ENCODE results near the gene COL7A1.

COL7A1 gene

DNA sequence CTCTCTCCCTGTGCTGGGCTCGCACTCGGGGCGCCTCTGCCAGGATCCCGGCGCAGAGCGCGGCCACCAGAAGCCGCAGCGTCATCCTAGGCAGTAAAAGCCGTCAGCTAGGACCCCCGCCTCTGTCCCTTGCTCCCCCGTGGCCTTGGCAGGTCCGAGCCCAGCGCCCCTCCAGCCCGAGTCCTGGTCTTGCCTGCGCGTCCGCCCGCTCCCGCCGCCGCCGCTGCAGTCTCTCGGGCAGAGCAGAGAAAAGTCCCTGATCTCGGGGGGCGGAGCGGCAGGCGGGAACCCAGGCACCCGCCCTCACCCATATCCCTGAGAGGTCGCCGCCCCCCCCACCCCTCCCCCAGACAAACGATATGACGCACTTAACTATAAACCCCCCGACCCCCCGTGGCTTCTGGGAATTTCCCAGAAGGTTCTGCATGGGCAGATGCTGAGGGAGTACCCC lies at the start of gene COL7A1:
TSS of gene COL7A1 (minus strand) at position 255 of the 451 bp plus-strand sequence. CDS start at position 85, 170 bp downstream.
- Histone ChIP-seq H3K36me3 (ENCODE audit: insufficient read depth, low read length) (no peaks in the 10 kb centered on the region; the same call in 1 of the 2 replicates), H3K9ac (ENCODE audit: insufficient read length) (no peak within 1 kb of the TSS), H3K27ac (no peak within 1 kb of the TSS), H3K4me3 (peak within 1 kb of the TSS; percentile 49), H3K9me3 (ENCODE audit: low read depth, low read length) (no peaks in the 10 kb centered on the region)
- no peak for DNase-seq (ENCODE audit: low read depth, low spot score)
- TF ChIP-seq POLR2AphosphoS5 (IDR thresholded peaks at IDR 0.05; ENCODE audit: borderline replicate concordance, low read depth, low read length) = no peak
- TF ChIP-seq FOXP2 (optimal IDR thresholded peaks at IDR 0.05; ENCODE audit: control extremely low read depth, extremely low read length, insufficient read depth) = no peak
- TF ChIP-seq EZH2 (IDR thresholded peaks at IDR 0.05) = no peak

DNA sequence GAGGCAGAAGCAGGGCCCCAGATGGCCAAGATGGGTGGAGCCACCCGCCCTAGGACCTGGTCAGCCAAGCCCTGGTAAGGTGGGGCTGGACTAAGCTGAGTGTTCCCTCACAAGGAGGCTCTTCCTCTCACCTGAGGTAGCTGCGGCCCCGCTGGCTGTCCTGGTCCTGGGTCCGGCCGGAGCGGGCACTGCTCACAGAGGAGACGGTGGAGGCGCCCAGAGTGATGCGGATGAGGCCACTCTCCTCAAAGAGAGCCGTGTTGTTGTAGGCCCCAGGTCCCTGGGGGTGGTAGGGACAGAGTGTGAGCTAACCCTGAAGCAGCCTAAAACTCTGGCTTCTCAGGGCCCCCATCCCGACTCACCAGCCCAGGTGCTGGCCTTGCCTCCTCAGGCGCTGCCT lies 47.5 kb upstream of the COL7A1 start:
- DNase-seq (ENCODE audit: low read depth, low spot score) = no peak
- Histone ChIP-seq H3K27ac (no peak overlapping the region), H3K4me3 (no peak overlapping the region), H3K36me3 (ENCODE audit: insufficient read depth, low read length) (no peaks in the 10 kb centered on the region), H3K9ac (ENCODE audit: insufficient read length) (no peak overlapping the region), H3K9me3 (ENCODE audit: low read depth, low read length) (no peaks in the 10 kb centered on the region)
- TF ChIP-seq EZH2 (IDR thresholded peaks at IDR 0.05) (no peak), POLR2AphosphoS5 (IDR thresholded peaks at IDR 0.05; ENCODE audit: borderline replicate concordance, low read depth, low read length) (no peak), FOXP2 (optimal IDR thresholded peaks at IDR 0.05; ENCODE audit: control extremely low read depth, extremely low read length, insufficient read depth) (no peak)

DNA sequence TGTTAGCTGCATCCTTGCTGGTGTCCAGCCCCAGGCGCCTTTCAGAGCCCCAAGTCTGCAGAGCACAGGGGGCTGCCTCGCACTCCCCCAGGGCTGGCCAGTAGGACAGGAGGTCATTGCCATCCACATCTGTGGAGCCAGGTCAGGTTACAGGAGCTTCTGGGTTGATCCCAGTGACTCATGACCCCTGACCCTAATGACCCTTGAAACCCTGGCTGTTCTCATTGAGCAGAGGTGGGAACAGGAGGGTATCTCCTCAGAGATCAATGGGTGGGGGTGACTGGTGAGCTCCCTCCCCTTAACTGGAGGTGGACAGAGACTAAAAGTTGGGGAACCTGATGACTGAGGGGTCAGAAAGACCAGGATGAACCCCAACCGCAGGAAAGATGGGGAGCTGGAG lies 46.3 kb upstream of the COL7A1 start:
- H3K36me3 ChIP-seq (ENCODE audit: insufficient read depth, low read length) = no peaks in the 10 kb centered on the region
- DNase-seq (ENCODE audit: low read depth, low spot score) = no peak

DNA sequence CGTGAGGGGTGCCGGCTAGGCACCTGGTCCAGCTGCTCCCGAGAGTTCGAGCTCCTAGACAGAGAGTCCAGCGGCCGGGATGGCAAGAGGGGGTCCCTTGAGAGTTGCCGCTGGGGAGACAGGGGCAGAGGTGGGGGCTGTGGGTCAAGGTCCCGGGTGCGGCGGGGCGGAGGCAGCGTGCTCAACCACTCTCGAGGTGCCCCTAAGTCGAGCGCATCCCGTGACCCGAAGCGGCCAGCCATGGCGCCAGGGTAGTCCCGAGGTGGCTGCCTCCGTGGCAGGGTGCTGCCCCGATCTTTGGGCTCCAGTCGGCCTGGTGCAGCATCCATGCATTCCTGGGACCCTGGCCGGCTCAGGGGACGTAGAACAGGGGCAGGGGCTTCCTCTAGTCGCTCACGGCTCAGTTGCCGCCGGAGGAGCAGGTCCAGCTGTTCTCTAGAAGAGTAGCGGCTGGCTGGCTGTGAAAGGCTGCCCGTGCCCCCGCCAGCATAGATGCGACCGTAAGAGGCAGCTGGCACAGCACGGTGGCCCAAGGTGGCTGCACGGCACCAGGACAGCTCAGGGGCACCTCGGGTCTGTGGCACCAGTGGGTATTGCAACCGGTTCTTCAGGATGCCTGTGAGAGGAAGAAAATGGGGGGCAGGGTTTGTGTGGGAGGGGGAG lies 44.9 kb upstream of the COL7A1 start:
- no peaks in the 10 kb centered on the region for H3K9me3 ChIP-seq (ENCODE audit: low read depth, low read length)

More for the DNA sequence above, 46.3 kb upstream of the COL7A1 start:
- H3K4me3 ChIP-seq = no peak overlapping the region
- H3K27ac ChIP-seq = no peak overlapping the region
- no peaks in the 10 kb centered on the region for H3K9me3 ChIP-seq (ENCODE audit: low read depth, low read length)
- TF ChIP-seq EZH2 (IDR thresholded peaks at IDR 0.05) = no peak
- no peak for TF ChIP-seq POLR2AphosphoS5 (IDR thresholded peaks at IDR 0.05; ENCODE audit: borderline replicate concordance, low read depth, low read length)
- TF ChIP-seq FOXP2 (optimal IDR thresholded peaks at IDR 0.05; ENCODE audit: control extremely low read depth, extremely low read length, insufficient read depth) = no peak
- H3K9ac ChIP-seq (ENCODE audit: insufficient read length) = no peak overlapping the region

DNA sequence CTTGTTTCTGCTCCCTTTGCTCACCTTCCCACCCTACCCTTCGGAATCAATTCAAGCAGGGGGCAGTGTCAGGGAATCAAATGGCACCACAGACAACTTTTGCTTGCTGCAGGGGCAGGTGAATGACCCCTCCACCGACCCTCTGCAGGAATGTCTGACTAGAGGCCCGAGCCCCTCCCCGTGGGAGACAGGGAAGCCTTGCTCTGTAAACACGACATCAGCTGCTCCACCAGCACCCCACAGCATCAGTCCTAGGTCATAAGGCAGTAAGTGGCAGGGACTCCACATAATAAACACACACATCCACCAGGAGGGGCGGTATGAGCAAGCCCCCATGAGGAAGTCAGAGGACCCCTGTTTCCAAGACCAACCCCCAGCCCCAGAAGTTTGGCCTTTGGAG lies 42.2 kb upstream of the COL7A1 start:
- H3K9me3 ChIP-seq (ENCODE audit: low read depth, low read length) = no peaks in the 10 kb centered on the region
- TF ChIP-seq POLR2AphosphoS5 (IDR thresholded peaks at IDR 0.05; ENCODE audit: borderline replicate concordance, low read depth, low read length) (no peak), EZH2 (IDR thresholded peaks at IDR 0.05) (no peak), FOXP2 (optimal IDR thresholded peaks at IDR 0.05; ENCODE audit: control extremely low read depth, extremely low read length, insufficient read depth) (no peak)
- no peak for DNase-seq (ENCODE audit: low read depth, low spot score)
- H3K4me3 ChIP-seq = no peak overlapping the region
- no peak overlapping the region for H3K9ac ChIP-seq (ENCODE audit: insufficient read length)
- no peaks in the 10 kb centered on the region for H3K36me3 ChIP-seq (ENCODE audit: insufficient read depth, low read length)
- H3K27ac ChIP-seq = no peak overlapping the region

More for the DNA sequence above, 44.9 kb upstream of the COL7A1 start:
- no peak for DNase-seq (ENCODE audit: low read depth, low spot score)
- H3K4me3 ChIP-seq = no peak overlapping the region
- no peak overlapping the region for H3K27ac ChIP-seq
- H3K36me3 ChIP-seq (ENCODE audit: insufficient read depth, low read length) = no peaks in the 10 kb centered on the region
- no peak for TF ChIP-seq POLR2AphosphoS5 (IDR thresholded peaks at IDR 0.05; ENCODE audit: borderline replicate concordance, low read depth, low read length)
- no peak for TF ChIP-seq FOXP2 (optimal IDR thresholded peaks at IDR 0.05; ENCODE audit: control extremely low read depth, extremely low read length, insufficient read depth)
- no peak for TF ChIP-seq EZH2 (IDR thresholded peaks at IDR 0.05)
- H3K9ac ChIP-seq (ENCODE audit: insufficient read length) = no peak overlapping the region

DNA sequence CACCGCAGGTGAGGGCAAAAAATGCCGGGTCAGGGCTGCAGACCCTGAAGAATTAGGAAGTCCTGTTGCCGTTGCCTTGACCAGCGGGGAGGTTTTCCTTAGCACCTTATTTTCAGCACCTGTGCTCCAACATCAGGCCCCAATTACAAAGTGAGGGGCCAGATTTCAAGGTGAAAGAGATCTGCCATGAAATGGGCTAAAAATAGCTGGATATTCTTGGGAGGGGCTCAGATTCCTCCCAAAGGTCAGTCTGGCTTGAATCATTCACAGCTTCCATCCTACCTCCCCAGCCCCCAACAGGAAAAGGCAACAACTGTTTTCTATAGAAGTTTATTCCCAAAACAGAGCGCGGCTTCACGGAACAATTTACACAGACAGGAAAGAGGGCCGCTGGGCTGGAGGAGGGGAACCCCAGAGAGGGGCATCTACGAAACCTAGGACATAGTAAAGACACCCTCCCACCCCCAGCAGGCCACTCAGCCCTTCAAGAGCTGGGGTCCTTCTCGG lies 41.1 kb upstream of the COL7A1 start:
- no peak for TF ChIP-seq POLR2AphosphoS5 (IDR thresholded peaks at IDR 0.05; ENCODE audit: borderline replicate concordance, low read depth, low read length)
- TF ChIP-seq FOXP2 (optimal IDR thresholded peaks at IDR 0.05; ENCODE audit: control extremely low read depth, extremely low read length, insufficient read depth) = no peak
- TF ChIP-seq EZH2 (IDR thresholded peaks at IDR 0.05) = no peak
- Histone ChIP-seq H3K36me3 (ENCODE audit: insufficient read depth, low read length) (no peaks in the 10 kb centered on the region), H3K27ac (no peak overlapping the region), H3K9me3 (ENCODE audit: low read depth, low read length) (no peaks in the 10 kb centered on the region), H3K9ac (ENCODE audit: insufficient read length) (no peak overlapping the region), H3K4me3 (peak overlapping the region; percentile 83)
- DNase-seq (ENCODE audit: low read depth, low spot score) = no peak

DNA sequence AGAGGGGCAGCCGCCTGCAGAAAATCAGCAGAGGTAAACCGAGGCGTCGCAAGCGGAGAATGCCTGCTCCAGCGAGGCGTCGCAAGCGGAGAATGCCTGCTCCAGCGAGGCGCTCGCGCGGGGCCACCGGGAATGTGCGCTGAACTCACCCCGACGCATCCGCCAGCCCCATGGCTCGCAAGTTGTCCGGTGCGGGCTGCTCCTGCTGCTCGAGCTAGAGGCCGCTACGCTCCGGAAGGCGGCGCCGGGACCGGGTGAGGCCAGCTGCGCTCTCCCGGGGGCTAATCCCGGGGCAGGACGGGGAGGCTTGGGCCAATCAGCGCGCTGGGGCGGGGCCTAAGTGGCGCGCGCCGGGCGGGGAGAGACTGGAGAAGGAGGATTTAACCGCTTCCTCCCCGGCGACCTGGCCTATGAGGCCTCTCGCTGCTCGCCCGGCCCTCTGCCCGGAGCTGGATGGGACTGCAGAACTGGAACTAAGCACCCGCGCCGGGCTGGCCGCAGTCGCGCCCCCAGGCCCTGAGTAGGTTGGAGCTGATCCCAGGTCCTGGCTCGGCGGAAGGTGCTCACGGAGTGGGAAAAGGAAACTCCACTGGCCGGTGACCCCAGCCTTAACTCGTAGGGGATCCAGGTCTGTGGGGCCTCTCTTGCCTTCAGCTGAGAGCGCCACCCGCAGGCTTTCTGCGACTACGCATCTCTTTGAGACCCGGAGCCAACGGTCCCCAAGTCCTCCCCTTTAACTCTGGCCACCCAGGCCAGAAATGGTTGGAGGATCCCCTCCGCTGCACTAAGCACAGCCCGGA lies 40.3 kb upstream of the COL7A1 start, which contains the start of gene SLC26A6:
TSS of gene SLC26A6 (minus strand) at position 240 of the 800 bp plus-strand sequence. CDS start at position 172, 68 bp downstream.
- no peak within 1 kb of the TSS for H3K27ac ChIP-seq
- peak; percentile 80 for TF ChIP-seq POLR2AphosphoS5 (IDR thresholded peaks at IDR 0.05; ENCODE audit: borderline replicate concordance, low read depth, low read length)
- TF ChIP-seq FOXP2 (optimal IDR thresholded peaks at IDR 0.05; ENCODE audit: control extremely low read depth, extremely low read length, insufficient read depth) = no peak
- no peaks in the 10 kb centered on the region for H3K36me3 ChIP-seq (ENCODE audit: insufficient read depth, low read length)

DNA sequence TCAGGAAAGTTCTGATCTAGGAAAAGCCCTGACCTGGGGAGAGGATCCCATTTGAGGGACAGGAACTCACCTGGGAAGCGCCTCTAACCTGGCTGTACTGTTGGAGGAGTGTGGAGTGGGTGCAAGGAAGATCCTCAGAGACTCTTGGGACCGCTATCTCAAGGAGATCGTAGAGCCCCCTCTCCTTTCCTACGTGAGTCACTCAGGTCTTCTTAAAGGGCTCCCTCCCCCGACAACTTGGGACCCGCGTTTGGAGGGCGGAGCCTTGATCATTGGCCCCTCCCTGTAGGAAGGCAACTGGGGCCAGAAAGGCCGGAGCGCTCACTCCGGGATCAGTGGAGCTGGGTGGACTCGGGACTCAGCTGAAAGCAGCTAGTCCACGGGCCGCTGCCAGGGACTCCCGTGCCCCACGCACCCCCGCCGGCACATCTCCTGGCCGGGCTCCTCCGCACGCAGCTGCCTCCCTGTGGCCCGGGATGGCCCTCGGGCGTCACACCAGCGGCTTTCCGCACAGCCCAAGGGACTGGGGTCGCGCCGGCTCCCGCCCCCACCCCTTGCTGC lies 39.6 kb upstream of the COL7A1 start:
- Histone ChIP-seq H3K4me3 (peak overlapping the region; percentile 83), H3K36me3 (ENCODE audit: insufficient read depth, low read length) (no peaks in the 10 kb centered on the region), H3K27ac (no peak overlapping the region), H3K9ac (ENCODE audit: insufficient read length) (peak overlapping the region; percentile 59), H3K9me3 (ENCODE audit: low read depth, low read length) (no peaks in the 10 kb centered on the region)
- TF ChIP-seq POLR2AphosphoS5 (IDR thresholded peaks at IDR 0.05; ENCODE audit: borderline replicate concordance, low read depth, low read length) (no peak), FOXP2 (optimal IDR thresholded peaks at IDR 0.05; ENCODE audit: control extremely low read depth, extremely low read length, insufficient read depth) (no peak), EZH2 (IDR thresholded peaks at IDR 0.05) (no peak)
- no peak for DNase-seq (ENCODE audit: low read depth, low spot score)

More for the DNA sequence above, 40.3 kb upstream of the COL7A1 start, which contains the start of gene SLC26A6:
- peak within 1 kb of the TSS; percentile 59 for H3K9ac ChIP-seq (ENCODE audit: insufficient read length)
- H3K9me3 ChIP-seq (ENCODE audit: low read depth, low read length) = no peaks in the 10 kb centered on the region
- DNase-seq (ENCODE audit: low read depth, low spot score) = no peak
- peak within 1 kb of the TSS; percentile 83 for H3K4me3 ChIP-seq

Measured in SK-N-MC (cell line).